ENCODE measurements around the gene IER3. TPM values are rescaled to one million over a fixed set of nuclear protein-coding genes. Genes with fewer than 3 reads are reported as not detected.
"Not testable (repeated sequence)": the region's sequence is repeated elsewhere in the genome, so short reads cannot be mapped to it uniquely, and the experiment has no call there.

IER3 gene
- polyA plus RNA-seq, 3 donors, result 41.6 to 402 (median 45.5) TPM

- H3K27ac ChIP-seq (ENCODE audit: low read depth, low read length), result not testable (repeated sequence)
- WGBS, 3 donors, result 76 to 79% (median 77%) methylated on average over 35 to 37 of the region's 37 CpGs
These were observed 26.3 kb downstream of the IER3 start for GRCh38 chr6:30717845-30718720.

- H3K27ac ChIP-seq (ENCODE audit: low read depth, low read length), result peak within 1 kb of the TSS; percentile 89
- WGBS, 3 donors, result 0 to 1% (median 0%) methylated on average over 48 of the region's 48 CpGs
These were observed 27.1 kb downstream of the IER3 start, which contains the start of gene MDC1 for GRCh38 chr6:30717129-30717844. Gene MDC1, minus strand, starts transcription at chr6:30717281. Its CDS starts 2,106 bp downstream, at chr6:30715175.

GRCh38 chr6:30716879-30717128 lies 27.5 kb downstream of the IER3 start:
- 1 to 6% (median 5%) methylated on average over 8 of the region's 8 CpGs for WGBS, 3 donors
- peak overlapping the region; percentile 89 for H3K27ac ChIP-seq (ENCODE audit: low read depth, low read length)

GRCh38 chr6:30714263-30714662 lies 30.1 kb downstream of the IER3 start:
- no peak overlapping the region for H3K27ac ChIP-seq (ENCODE audit: low read depth, low read length)
- 91 to 100% (median 96%) methylated on average over 1 of the region's 1 CpG for WGBS, 3 donors

- 82 to 86% (median 84%) methylated on average over 7 of the region's 7 CpGs for WGBS, 3 donors
- no peak overlapping the region for H3K27ac ChIP-seq (ENCODE audit: low read depth, low read length)
These were observed 31.9 kb downstream of the IER3 start for GRCh38 chr6:30712441-30712945.

GRCh38 chr6:30711758-30712380 lies 32.5 kb downstream of the IER3 start:
- no peak overlapping the region for H3K27ac ChIP-seq (ENCODE audit: low read depth, low read length)
- 90 to 96% (median 95%) methylated on average over 1 of the region's 1 CpG for WGBS, 3 donors

GRCh38 chr6:30709101-30709868 lies 35.1 kb downstream of the IER3 start:
- H3K27ac ChIP-seq (ENCODE audit: low read depth, low read length), result no peak overlapping the region
- WGBS, 3 donors, result 98 to 100% (median 98%) methylated on average over 2 of the region's 2 CpGs

GRCh38 chr6:30707281-30707850 lies 37.0 kb downstream of the IER3 start:
- no peak overlapping the region for H3K27ac ChIP-seq (ENCODE audit: low read depth, low read length)
- WGBS, 3 donors, result 66 to 90% (median 87%) methylated on average over 6 of the region's 6 CpGs

- no peak overlapping the region for H3K27ac ChIP-seq (ENCODE audit: low read depth, low read length)
- 89 to 96% (median 96%) methylated on average over 4 of the region's 4 CpGs for WGBS, 3 donors
These were observed 38.7 kb downstream of the IER3 start for GRCh38 chr6:30705620-30706019.

- no peak overlapping the region for H3K27ac ChIP-seq (ENCODE audit: low read depth, low read length)
- WGBS, 3 donors, result 62 to 95% (median 71%) methylated on average over 4 of the region's 4 CpGs
These were observed 40.5 kb downstream of the IER3 start for GRCh38 chr6:30703821-30704220.

- 95 to 96% (median 95%) methylated on average over 10 of the region's 10 CpGs for WGBS, 3 donors
- H3K27ac ChIP-seq (ENCODE audit: low read depth, low read length), result no peak overlapping the region
These were observed 41.3 kb downstream of the IER3 start for GRCh38 chr6:30703011-30703410.

GRCh38 chr6:30700340-30700739 lies 44.0 kb downstream of the IER3 start:
- 49 to 65% (median 59%) methylated on average over 4 of the region's 4 CpGs for WGBS, 3 donors
- no peak overlapping the region for H3K27ac ChIP-seq (ENCODE audit: low read depth, low read length)

GRCh38 chr6:30696432-30696831 lies 47.9 kb downstream of the IER3 start:
- 96 to 98% (median 97%) methylated on average over 5 of the region's 5 CpGs for WGBS, 3 donors
- no peak overlapping the region for H3K27ac ChIP-seq (ENCODE audit: low read depth, low read length)

Other genes starting within 250 kb of the IER3 start
- gene GNL1, start 188.1 kb downstream of the IER3 start, polyA plus RNA-seq, result 10 to 100 TPM; 38.2 to 84.1 (median 47.2) TPM
- gene PRR3, start 187.3 kb downstream of the IER3 start, polyA plus RNA-seq, result 1 to 10 TPM; 4.0 to 6.2 (median 5.3) TPM
- gene ABCF1, start 173.1 kb downstream of the IER3 start, polyA plus RNA-seq, result 10 to 100 TPM; 18.3 to 46.5 (median 24.6) TPM
- gene PPP1R10, start 127.3 kb downstream of the IER3 start, polyA plus RNA-seq, result 10 to 100 TPM; 11.6 to 27.4 (median 18.1) TPM
- 10 to 100 TPM; 69.1 to 88.1 (median 77.1) TPM for gene MRPS18B, start 126.7 kb downstream of the IER3 start, polyA plus RNA-seq
- 1 to 10 TPM; 2.5 to 5.1 (median 4.9) TPM for gene ATAT1, start 117.7 kb downstream of the IER3 start, polyA plus RNA-seq
- 10 to 100 TPM in 2 of 3 donors, 1 to 10 TPM in 1; 8.8 to 13.2 (median 10.2) TPM for gene C6orf136, start 97.4 kb downstream of the IER3 start, polyA plus RNA-seq
- gene DHX16, start 71.5 kb downstream of the IER3 start, polyA plus RNA-seq, result 10 to 100 TPM; 16.8 to 22.3 (median 19.7) TPM
- 100 to 1,000 TPM in 1 of 3 donors, 10 to 100 TPM in 1, 1 to 10 TPM in 1; 10.0 to 102 (median 75.8) TPM for gene PPP1R18, start 57.9 kb downstream of the IER3 start, polyA plus RNA-seq
- 1 to 10 TPM; 6.7 to 8.1 (median 7.5) TPM for gene NRM, start 53.6 kb downstream of the IER3 start, polyA plus RNA-seq
- 10 to 100 TPM in 1 of 3 donors, 1 to 10 TPM in 2; 7.4 to 12.7 (median 7.8) TPM for gene MDC1, start 27.3 kb downstream of the IER3 start, polyA plus RNA-seq
- gene TUBB, start 24.2 kb downstream of the IER3 start, polyA plus RNA-seq, result 100 to 1,000 TPM; 166 to 400 (median 269) TPM
- 100 to 1,000 TPM in 2 of 3 donors, 10 to 100 TPM in 1; 87.0 to 229 (median 221) TPM for gene FLOT1, start 1.9 kb downstream of the IER3 start, polyA plus RNA-seq
- gene DDR1, start 140.0 kb upstream of the IER3 start, polyA plus RNA-seq, result 10 to 100 TPM; 24.2 to 83.5 (median 57.4) TPM
- 10 to 100 TPM; 15.5 to 35.9 (median 16.5) TPM for gene GTF2H4, start 163.7 kb upstream of the IER3 start, polyA plus RNA-seq
- gene VARS2, start 169.7 kb upstream of the IER3 start, polyA plus RNA-seq, result 10 to 100 TPM; 14.2 to 25.3 (median 20.9) TPM
- 1 to 10 TPM in 1 of 3 donors, under 1 TPM in 1, not detected in 1; 0.42 to 6.6 TPM for gene SFTA2, start 187.6 kb upstream of the IER3 start, polyA plus RNA-seq
- 1 to 10 TPM in 2 of 3 donors, under 1 TPM in 1; 0.08 to 8.5 (median 2.7) TPM for gene MUCL3, start 196.4 kb upstream of the IER3 start, polyA plus RNA-seq
- 1 to 10 TPM in 1 of 3 donors, under 1 TPM in 1, not detected in 1; 0.05 to 1.1 TPM for gene MUC21, start 239.2 kb upstream of the IER3 start, polyA plus RNA-seq

Data from adipose tissue (tissue), 3 donors.